Activated CD4-positive, alpha-beta T cell treated with anti-CD3 and anti-CD28 coated beads for 1 hour (primary cell): ENCODE measurements around the gene RAB5B.
A peak's percentile ranks its signal among the peaks of the same experiment; 100 is the strongest.

Source experiments
- DNase-seq: peaks from one replicate; pipeline ENCODE4 v3.0.0-alpha.2; 2020

RAB5B gene

GRCh38 chr12:55973599-55974307 is at the start of gene RAB5B:
RAB5B (plus strand) TSS chr12:55974078; CDS start chr12:55986961, 12,883 bp downstream.
- DNase-seq: peak; percentile 97

- DNase-seq: no peak
These were observed 48.5 kb upstream of the RAB5B start for GRCh38 chr12:55925371-55925770.

- DNase-seq: no peak
These were observed 47.8 kb upstream of the RAB5B start for GRCh38 chr12:55925870-55926737.

GRCh38 chr12:55926738-55927587 is 46.9 kb upstream of the RAB5B start:
- DNase-seq: peak; percentile 84

GRCh38 chr12:55927588-55928502 is 46.0 kb upstream of the RAB5B start, which contains the start of gene PYM1:
PYM1 (minus strand) TSS chr12:55927894; CDS start chr12:55927761, 133 bp downstream.
- peak; percentile 52 for DNase-seq

- DNase-seq: peak; percentile 77
These were observed 44.5 kb upstream of the RAB5B start for GRCh38 chr12:55929306-55929791.

GRCh38 chr12:55930771-55931316 is 43.0 kb upstream of the RAB5B start, which contains the start of gene DGKA:
DGKA (plus strand) TSS chr12:55931162; CDS start chr12:55936504, 5,342 bp downstream.
- DNase-seq: peak; percentile 54

GRCh38 chr12:55931317-55931779 is 42.5 kb upstream of the RAB5B start:
- no peak for DNase-seq

GRCh38 chr12:55931780-55932550 is 41.9 kb upstream of the RAB5B start:
- no peak for DNase-seq

GRCh38 chr12:55932551-55932910 is 41.3 kb upstream of the RAB5B start:
- DNase-seq: peak; percentile 31

- no peak for DNase-seq
These were observed 40.6 kb upstream of the RAB5B start for GRCh38 chr12:55933169-55933798.

GRCh38 chr12:55933799-55934742 is 39.8 kb upstream of the RAB5B start:
- DNase-seq: no peak

GRCh38 chr12:55934773-55935172 is 39.1 kb upstream of the RAB5B start:
- DNase-seq: no peak

GRCh38 chr12:55935738-55936151 is 38.1 kb upstream of the RAB5B start:
- DNase-seq: no peak

- no peak for DNase-seq
These were observed 35.9 kb upstream of the RAB5B start for GRCh38 chr12:55937981-55938380.

GRCh38 chr12:55938826-55939501 is 34.9 kb upstream of the RAB5B start:
- no peak for DNase-seq

GRCh38 chr12:55940065-55940732 is 33.7 kb upstream of the RAB5B start:
- peak; percentile 70 for DNase-seq
